HG02610 (cell line): ENCODE results near the gene SETX.

ENCODE experiments used
- ATAC-seq: cut with Tn5 transposase; IDR thresholded peaks from one replicate; pipeline ENCODE4 v1.9.1; 2021; ENCODE audit warnings: mild to moderate bottlenecking, moderate library complexity; ENCODE audit not compliant: unreplicated experiment

Gene SETX

DNA sequence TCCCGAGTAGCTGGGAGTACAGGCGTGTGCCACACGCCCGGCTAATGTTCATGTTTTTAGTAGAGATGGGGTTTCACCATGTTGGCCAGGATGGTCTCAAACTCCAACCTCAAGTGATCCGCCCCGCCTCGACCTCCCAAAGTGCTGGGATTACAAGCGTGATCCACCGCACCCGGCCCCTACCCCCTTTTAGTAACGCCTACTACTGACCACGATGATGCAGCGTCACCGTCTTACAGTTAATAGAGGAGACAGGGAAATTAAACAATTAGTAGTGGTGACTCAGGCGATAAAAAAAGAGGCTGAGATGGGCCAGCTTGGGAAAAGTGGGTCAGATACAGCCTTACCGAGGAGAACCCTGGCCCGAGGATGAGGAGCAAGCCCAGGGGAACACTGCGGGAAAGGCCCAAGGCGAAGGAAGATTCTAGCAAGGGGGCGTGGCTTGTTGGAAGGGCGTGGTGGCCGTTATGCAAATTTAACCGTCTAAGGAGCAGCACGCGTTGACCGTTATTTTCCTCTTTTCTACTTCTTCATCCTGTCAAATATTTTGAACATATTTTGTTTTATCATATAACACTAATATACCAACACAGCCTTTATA, 1.6 kb upstream of the SETX start:
- no peak for ATAC-seq

DNA sequence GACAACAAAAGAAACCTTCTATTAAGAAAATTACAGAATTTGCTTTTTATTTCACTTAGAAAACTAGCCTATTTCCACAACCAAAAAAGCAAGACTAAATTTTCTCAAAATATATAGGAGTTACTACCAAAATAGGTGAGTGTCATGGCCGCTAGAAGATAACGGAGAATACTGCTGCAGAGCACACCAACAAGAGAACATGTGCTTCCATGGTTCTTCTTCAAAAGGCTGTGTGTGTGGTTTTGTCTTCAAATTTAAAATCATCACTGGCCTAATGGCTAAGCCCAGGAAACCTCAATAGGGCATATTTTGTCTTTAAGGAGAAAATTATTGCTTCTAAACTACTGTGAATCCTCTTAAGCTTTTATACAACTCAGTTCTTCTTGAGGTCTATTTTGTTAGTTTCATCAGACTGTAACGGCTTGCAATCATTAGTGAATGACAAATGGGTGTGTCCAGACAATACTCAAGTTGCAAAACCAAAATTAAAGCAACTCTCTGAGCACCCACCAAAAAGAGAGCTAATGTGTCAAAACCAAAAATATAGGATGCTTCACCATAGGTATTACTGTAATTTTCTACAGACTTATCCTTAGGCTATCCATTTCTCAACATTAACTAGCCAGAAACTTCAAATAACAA, 3.3 kb downstream of the SETX start:
- ATAC-seq, result no peak

DNA sequence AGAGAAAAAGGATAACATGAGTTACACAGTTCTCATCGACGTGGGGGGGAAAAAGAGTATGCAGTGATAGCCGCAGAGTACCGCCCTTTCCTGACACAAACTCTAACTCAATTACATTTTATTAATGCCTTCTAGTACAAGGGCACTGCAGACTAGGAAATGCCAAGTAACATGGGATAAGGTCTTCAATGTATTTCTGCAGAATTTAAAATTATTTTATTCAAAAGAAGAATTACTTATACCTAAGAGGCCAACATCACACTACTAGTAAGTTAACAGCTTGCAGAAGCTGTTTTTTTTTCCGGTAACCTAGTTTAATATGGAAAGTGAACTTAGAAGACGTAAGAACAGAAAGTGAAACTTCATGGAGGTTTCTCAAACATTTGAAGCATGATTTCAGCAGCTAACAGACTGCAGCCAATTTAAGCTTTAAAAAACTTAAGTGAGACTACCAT, 3.9 kb downstream of the SETX start:
- no peak for ATAC-seq

DNA sequence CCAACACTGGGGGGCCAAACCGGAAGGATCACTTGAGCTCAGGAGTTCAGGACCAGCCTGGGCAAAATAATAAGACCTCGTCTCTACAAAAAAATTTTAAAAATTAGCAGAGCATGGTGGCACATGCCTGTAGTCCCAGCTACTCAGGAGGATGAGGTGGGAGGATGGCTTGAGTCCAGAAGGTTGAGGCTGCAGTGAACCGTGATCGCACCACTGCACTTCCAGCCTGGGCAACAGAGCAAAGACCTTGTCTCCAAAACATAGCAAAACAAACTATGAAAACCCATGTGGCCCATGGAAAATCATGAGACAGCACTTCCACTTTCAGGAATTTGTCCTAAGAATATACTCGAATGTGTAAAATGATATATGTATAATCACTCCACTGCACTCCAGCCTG, 6.1 kb downstream of the SETX start:
- ATAC-seq, result no peak

DNA sequence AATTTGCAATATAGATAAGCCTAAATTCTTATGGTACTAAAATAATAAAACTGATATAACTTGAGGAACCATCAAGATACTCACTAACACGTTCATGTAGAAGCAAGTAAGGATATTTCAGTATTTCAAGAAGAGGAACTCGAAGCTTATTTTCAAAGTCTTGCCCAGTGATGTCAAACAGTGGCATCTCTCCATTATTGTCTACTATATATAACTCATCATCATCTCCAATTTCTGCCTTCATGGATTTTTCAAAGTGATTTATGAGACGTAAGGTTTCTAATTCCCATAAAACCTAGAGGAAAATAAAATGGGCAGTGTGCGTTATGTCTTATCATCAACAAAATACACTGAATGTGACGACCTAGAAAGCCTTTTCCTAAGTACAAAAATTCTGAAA, 8.6 kb downstream of the SETX start:
- no peak for ATAC-seq

DNA sequence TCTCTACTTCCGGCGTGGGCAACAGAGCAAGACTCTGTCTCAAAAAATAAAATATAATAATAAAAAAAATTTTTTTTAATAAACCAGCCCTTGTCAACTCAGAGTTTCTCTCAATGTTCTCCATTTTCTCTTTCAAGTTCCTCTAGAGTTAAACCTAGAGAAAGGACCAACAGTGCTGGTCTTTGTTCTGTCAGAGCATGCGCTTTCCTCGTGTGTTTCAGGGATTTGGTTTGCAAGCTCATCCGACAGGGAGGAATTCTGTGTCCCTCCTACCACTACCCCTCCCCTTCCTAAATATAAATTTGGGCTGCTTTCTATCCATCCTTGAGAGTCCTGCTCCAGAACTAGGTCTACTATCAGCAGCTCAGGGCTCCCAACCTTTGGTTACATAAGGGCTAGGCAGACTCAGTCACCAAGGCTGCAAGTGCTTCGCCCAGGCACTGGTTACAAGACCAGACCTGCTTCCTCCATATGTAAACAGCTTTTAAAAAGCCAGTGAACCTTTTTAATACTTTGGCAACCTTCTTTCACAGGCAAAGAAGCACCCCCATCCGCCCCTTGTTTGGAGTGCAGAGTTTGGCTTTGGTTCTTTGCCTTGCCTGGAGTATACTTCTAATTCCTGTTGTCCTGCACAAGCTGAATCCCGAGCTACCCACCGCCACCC, 13.5 kb downstream of the SETX start:
- no peak for ATAC-seq

DNA sequence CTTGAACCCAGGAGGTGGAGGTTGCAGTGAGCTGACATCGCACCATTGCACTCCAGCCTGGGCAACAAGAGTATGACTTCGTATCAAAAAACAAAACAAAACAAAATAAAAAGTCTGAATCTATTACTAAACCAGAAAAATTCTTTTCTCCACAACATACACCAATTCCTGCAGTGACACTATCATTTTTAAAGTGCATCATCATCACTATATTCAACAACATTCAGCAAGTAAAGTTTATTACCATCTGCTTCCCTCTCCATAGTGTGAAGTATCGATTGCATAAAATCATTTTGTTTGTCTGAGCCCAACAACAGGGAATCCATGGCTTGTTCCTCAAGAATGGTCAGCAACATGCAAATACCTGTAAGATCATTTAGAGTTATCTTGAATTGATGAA, 20.4 kb downstream of the SETX start:
- no peak for ATAC-seq

DNA sequence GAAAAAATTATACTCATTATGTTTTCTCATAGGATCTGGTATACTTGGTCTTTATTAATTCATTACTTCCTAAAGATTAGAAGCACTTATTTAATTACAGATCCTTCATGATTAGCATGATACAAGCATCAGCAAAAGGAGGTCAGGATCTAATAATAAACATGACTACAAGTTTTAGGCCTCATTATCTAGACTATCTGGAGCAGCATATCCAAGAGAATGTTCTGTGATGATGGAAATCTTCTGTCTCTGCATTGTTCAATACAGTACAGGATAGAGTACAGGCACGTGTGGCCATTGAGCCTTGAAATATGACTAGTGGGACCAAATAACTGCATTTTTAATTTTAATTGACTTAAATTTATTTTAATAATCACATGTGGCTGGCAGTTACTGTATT, 21.2 kb downstream of the SETX start:
- ATAC-seq, result no peak

DNA sequence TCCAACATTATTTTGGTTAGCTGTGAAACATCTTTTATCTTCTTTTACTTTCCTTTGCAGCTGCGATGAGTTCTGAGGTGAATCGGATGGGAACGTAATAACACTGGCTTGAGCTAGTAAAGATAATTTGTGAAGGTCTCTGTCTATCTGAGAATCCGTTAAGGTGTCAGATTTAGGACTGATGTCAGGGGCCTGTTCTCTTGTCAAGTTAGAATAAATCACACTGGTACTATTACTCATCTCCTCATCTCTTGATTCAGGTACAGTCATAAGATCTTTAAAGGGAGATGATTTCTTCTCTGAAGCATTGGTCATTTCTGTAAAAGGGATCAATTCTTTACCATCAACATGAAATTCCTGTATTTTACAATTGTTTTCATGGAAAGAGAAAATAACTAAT, 26.2 kb downstream of the SETX start:
- no peak for ATAC-seq

DNA sequence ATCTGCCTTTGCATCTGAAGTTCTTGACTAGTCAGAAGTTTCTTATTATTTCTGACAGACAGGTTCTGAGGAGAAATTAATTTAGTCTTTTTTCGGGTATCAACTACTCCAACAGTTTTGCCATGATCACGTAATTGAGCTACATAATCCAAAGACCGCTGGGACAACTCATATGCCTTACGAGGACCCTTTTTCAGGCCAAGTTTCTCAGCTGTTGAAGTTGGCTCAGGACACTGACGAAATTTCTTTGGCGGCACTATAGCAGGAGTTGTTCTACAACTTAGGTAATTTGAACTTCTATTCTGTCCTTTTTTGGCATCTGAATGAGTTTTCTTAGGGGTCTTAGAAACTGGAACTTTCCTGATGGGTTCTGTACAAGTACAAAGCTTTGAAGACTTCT, 27.2 kb downstream of the SETX start:
- no peak for ATAC-seq

DNA sequence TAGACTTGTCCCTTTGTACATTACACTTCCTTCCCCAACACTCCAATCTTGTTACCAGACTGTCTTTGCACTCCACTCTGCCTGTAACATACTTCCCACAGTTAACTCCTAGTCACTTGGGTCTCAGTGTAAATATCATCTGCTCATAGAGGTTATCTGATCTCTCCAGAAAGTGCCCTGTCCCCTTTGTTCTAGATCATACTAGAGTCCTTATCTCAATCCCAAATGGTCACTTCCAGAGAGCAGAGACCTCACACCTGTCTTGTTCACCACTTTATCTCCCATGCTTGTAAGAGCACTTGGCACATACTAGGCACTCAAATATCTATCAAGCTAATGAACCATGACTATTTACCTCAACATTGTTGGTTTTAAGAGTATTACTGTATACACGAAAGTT, 30.4 kb downstream of the SETX start:
- ATAC-seq, result no peak

DNA sequence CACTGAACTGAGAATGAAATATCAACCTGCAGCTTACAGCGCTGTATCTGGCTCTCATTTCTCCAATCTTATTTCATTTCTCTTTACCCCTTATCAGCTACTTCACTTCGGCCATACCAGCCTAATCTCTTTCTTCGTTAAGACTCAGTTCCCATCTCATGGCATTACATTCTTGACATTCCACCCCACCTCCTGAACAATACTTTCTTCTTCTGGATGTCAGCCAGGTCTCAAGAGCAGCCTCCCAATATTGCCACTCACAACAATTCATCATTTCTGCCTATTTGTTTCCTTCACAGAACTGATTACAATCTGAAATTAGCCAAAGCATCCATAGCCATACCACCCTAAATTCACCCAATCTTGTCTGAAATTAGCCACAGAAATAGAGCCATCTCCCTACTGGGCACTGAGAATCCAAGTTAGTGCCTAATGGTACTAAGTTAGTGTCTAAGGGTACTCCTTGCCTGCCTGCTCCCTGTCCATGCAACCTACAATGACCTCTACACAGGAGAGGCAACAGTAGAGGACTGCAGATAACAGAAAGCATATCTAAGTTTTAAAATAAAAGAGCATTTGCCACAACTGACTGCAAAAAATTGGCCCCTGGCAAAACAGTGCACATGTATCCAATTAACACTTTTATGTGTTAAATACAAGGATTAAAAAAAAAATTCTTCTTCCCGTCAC, 35.2 kb downstream of the SETX start:
- ATAC-seq, result no peak

DNA sequence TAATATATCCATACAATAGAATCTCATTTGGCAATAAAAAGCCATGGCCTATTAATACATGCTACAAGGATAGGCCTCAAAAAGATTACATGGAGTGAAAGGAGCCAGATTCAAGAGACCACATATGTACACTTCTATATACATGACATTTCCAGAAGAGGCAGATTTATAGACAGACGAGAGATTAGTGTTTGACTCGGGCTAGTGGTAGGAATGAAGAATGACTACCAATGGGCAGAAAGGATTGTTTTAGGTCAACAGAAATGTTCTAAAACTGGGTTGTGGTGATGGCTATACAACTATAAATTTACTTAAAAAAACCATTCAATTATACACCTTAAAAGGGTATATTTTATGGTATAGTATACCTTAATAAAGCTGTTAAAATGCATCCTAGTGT, 41.9 kb downstream of the SETX start:
- ATAC-seq, result no peak

DNA sequence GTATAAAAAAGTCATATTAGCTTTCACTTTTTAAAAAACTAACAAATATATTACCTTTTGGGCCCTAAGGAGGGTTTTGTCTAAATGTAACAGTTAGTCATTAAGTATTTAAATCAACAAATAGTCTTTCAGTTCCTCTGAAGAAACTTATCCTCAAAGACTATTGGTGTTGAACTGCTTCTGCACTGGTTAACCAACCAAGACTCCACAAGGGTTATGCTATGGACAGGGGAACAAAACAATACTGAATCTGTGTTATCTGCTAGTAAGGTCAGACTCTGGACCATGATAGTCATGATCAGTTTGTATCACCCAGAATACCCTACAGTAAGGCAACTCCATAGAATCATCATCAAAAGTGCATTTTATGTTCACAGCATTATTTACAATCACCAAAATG, 42.4 kb downstream of the SETX start:
- no peak for ATAC-seq

DNA sequence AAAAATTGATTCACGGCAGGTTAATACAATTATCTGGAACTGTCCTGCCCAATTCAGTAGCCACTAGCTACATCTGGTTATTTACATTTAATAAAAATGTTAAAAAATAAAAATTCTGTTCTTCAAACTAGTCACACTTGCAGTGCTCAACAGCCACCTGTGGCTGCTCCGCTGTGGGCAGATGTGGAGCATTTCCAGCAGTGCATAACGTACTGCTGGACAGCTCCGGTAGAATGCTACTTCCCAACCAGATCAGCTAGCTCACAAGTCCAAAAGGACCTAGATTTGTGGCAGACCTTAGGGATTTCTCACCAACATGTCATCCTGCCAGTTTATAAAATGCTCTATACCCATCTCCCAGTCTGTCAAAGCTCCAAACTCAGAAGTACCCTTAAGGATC, 42.8 kb downstream of the SETX start:
- ATAC-seq, result no peak

DNA sequence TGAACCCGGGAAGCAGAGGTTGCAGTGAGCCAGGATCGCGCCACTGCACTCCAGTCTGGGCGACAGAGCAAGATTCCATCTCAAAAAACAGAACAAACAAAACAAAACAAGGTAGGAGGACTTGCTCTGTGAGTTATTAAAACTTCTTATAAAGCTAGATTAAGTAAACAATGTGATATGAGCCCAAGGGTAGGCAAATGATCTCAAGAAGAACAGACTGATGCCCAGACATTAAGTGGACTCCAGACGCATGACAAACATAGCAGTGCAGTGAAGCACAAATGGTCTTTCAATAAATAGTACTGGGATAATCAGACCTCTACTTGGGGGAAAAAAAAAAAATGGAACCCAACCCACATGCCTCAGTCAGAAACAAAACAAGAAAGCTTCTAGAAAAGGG, 45.7 kb downstream of the SETX start:
- ATAC-seq, result no peak

DNA sequence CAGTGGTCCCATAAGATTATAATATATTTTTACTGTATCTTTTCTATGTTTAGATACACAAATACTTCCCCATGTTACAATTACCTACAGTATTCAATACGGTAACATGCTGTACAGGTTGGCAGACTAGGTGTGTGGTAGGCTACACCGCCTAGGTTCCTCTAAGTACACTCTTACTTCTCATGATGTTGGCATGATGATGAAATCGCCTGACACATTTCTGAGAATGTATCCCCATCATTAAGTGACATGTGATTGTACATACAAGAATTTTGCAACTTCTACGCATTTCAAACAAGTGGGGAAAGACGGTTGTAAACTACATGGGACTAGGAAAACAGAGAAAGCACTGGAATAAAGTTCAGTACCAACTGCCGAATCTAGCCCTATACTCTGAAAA, 53.3 kb downstream of the SETX start:
- ATAC-seq, result no peak

DNA sequence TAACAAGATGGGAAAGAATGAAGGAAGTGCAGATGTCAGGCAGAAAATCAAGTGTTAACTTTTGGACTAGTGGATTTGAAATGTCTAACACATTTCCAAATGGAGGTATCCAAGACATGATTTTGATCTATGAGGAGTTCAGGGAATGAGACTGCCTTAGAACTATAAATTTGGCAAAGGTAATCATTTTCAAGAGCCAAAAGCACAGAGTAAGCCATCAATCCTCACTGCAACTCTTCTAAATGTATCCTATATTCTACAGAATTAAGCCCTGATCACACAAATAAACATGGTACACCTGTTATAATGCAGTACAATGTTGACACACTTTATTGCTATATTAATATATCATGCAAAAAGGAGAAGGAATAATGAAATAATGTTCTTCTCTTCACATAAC, 55.6 kb downstream of the SETX start:
- no peak for ATAC-seq

DNA sequence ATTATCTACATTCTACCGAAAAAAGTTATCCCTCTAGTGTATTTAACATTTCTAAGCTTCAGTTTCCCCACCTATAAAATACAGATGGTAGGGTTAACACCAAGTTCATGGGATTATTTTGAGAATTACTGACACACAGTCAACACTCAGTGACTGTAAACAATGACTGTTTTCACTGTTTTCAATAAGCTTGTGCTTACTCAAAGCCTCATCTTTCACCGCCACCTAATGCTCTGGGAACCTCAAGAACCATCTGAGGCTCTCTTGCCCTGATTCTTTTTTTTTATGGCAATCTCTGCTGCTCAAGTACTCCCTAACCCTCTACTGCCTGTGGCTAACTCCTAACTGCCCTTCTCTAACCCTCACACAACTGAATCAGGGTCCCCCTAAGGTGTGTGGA, 59.6 kb downstream of the SETX start:
- ATAC-seq, result no peak

DNA sequence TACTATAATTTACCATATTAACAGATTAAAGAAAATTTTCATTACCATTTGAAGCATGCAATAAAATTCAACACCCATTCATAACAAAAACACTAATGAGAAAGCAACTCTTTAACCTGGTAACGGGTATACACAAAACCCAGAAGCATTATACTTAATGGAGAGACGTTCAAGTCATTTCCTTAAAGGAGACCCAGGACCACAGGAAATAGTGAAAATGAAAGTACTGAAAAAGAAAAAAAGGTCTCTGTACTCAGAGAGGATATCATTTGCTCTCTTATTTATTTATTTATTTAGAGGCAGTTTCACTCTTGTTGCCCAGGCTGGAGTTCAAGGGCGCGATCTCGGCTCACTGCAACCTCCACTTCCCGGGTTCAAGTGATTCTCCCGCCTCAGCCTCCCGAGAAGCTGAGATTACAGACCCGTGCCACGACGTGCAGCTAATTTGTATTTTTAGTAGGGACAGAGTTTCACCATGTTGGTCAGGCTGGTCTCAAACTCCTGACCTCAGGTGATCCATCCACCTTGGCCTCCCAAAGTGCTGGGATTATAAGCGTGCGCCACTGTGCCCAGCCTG, 61.6 kb downstream of the SETX start:
- no peak for ATAC-seq

DNA sequence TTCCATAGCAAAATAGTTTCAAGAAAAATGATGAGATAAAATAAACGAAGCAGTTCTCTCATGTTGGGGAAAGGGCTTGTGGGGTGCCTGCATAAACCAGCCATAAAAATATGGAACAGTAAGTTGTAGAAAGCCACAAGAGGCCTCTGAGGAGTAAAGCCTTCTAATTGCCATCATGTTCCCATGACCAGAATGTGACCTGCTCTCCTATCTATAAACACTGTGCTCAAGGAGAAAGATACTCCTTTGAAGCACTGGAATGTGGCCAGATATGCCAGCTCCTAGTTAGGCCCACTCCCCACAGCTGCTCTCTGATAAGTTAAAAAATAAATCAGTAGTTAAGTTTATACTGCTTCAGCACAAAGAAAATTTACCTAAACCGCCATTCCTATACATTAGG, 65.8 kb downstream of the SETX start:
- no peak for ATAC-seq

DNA sequence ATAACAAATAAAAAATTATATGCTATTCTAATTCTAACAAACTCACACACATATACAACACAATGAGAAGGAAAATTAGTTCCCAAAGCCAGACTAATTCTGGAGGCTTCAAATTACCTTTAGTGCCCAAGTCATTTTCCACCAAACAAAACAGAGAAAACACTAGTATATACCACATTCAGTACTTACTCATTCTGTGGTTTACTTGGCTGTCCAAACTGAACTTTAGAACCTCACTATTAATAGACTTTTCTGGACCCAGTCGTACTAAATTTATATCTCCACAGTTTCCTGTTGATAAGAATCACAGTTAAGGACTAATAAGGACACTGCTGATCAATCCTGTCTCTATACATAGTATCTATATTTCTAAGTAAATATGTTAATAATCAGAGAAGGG, 66.4 kb downstream of the SETX start:
- ATAC-seq, result no peak
